Tibial nerve (tissue), 4 donors: ENCODE measurements around the gene PRKCG.

ENCODE experiments used
- EP300 ChIP-seq, 2 donors: sonication (generic); formaldehyde crosslinking; IDR thresholded peaks; one replicate each; pipeline ENCODE4 v1.6.1; 2017; ENCODE audit warnings: antibody characterized with exemption in 2 of 2, mild to moderate bottlenecking in 1 of 2
- POLR2A ChIP-seq, 2 donors: fragments of 450-650 bp; IDR thresholded peaks; one replicate each; pipeline ENCODE4 v1.6.1; 2017; ENCODE audit warnings: antibody characterized with exemption in 2 of 2, mild to moderate bottlenecking in 2 of 2, moderate library complexity in 2 of 2
- TF ChIP-seq, protein P1 (sequence below), 5 experiments: fragments of 200-600 bp in 3 of 5; fragments of 450-650 bp in 2 of 5; sonication (generic) in 3 of 5; IDR thresholded peaks; one replicate each; pipeline ENCODE4 v1.5.1; 2016 to 2019; ENCODE audit warnings: antibody characterized with exemption in 5 of 5, mild to moderate bottlenecking in 3 of 5, moderate library complexity in 2 of 5

DNA sequence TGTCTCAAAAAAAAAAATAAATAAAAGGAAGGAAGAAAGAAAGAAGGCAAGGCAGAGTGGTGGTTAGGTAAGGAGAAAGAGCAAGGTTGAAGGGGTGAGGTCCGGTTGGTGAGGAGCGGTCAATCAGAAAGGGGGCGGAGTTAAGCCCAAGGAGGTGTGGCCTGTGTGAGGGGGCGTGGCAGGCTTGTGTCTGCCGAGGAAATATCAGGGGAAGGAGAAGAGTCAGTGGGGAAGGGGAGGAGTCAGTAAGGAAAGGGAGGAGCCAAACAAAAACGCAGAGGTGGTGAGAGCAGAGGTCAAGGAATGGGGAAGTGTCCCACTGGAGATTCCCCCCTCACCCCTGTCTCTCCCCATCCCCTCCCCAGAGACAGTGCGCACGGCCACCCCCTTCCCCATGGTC lies 33.0 kb downstream of the PRKCG start:
- TF ChIP-seq POLR2A (IDR thresholded peaks at IDR 0.05), result no peak
- TF ChIP-seq, protein P1, sequence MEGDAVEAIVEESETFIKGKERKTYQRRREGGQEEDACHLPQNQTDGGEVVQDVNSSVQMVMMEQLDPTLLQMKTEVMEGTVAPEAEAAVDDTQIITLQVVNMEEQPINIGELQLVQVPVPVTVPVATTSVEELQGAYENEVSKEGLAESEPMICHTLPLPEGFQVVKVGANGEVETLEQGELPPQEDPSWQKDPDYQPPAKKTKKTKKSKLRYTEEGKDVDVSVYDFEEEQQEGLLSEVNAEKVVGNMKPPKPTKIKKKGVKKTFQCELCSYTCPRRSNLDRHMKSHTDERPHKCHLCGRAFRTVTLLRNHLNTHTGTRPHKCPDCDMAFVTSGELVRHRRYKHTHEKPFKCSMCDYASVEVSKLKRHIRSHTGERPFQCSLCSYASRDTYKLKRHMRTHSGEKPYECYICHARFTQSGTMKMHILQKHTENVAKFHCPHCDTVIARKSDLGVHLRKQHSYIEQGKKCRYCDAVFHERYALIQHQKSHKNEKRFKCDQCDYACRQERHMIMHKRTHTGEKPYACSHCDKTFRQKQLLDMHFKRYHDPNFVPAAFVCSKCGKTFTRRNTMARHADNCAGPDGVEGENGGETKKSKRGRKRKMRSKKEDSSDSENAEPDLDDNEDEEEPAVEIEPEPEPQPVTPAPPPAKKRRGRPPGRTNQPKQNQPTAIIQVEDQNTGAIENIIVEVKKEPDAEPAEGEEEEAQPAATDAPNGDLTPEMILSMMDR (IDR thresholded peaks at IDR 0.05), result no peak
- no peak for TF ChIP-seq EP300 (IDR thresholded peaks at IDR 0.05)
